ENCODE measurements around the gene PIK3AP1.

- TF ChIP-seq POLR2A (IDR thresholded peaks at IDR 0.05) (no peak), CTCF (IDR thresholded peaks at IDR 0.05) (no peak), POLR2AphosphoS5 (IDR thresholded peaks at IDR 0.05) (no peak), EP300 (IDR thresholded peaks at IDR 0.05) (no peak)
Observed at GRCh38 chr10:96548589-96548988, 171.7 kb downstream of the PIK3AP1 start.

Measured in stomach (tissue), 4 donors.